Gastrocnemius medialis (tissue), 4 donors: ENCODE measurements around the gene JAM3.

Source experiments
- CTCF ChIP-seq, 5 experiments: fragments of 450-650 bp in 3 of 5; fragments of 200-600 bp in 2 of 5; sonication (generic) in 2 of 5; IDR thresholded peaks in 4 of 5; conservative IDR thresholded peaks in 1 of 5; 1 replicate in 4 of 5; 2 replicates in 1 of 5; pipeline ENCODE4 v1.5.1; 2016 to 2019; ENCODE audit warnings: antibody characterized with exemption in 5 of 5, mild to moderate bottlenecking in 3 of 5, moderate library complexity in 3 of 5
- POLR2A ChIP-seq, 2 donors: fragments of 450-650 bp; IDR thresholded peaks; one replicate each; pipeline ENCODE4 v1.6.1; 2017; ENCODE audit warnings: antibody characterized with exemption in 2 of 2, mild to moderate bottlenecking in 2 of 2, moderate library complexity in 2 of 2

GRCh38 chr11:134062265-134063123 lies 6.4 kb upstream of the JAM3 start:
- TF ChIP-seq CTCF (IDR thresholded peaks at IDR 0.05 in 4 of 5, conservative IDR thresholded peaks at IDR 0.05 in 1 of 5): no peak
- TF ChIP-seq POLR2A (IDR thresholded peaks at IDR 0.05): no peak
